WTC11 (cell line): Measurements from ENCODE around the gene ABHD17B. TPM values are rescaled to one million over a fixed set of nuclear protein-coding genes. Genes with fewer than 3 reads are reported as not detected.

Experiments
- ATAC-seq: fragments of 200-7000 bp; cut with Tn5 transposase; 2 replicates; pipeline ENCODE4 v1.10.0; 2021; ENCODE audit warnings: mild to moderate bottlenecking, moderate library complexity
- CTCF ChIA-PET: fragments of 300-600 bp; sonication (Branson Sonifier 250); formaldehyde crosslinking; loops from one replicate; lab custom pipeline; 2021; ENCODE audit warnings: antibody characterized with exemption; lab: Charles Lee
- POLR2A ChIA-PET: fragments of 350-600 bp; sonication (Branson Sonifier 250); formaldehyde crosslinking; loops from one replicate; lab custom pipeline; 2021; ENCODE audit warnings: antibody characterized with exemption; lab: Charles Lee
- DNase-seq: peaks from one replicate; pipeline ENCODE4 v3.0.0; 2021; ENCODE audit warnings: low spot score
- H3K27ac Mint-ChIP-seq: 2 replicates; pipeline ENCODE4 v1.8.0; 2021; ENCODE audit warnings: mixed read lengths
- H3K27me3 Mint-ChIP-seq: 2 replicates; pipeline ENCODE4 v1.8.0; 2021; ENCODE audit warnings: low read depth, mild to moderate bottlenecking, moderate library complexity, mixed read lengths
- H3K36me3 Mint-ChIP-seq: 2 replicates; pipeline ENCODE4 v1.8.0; 2021; ENCODE audit warnings: mixed read lengths
- H3K4me1 Mint-ChIP-seq: 2 replicates; pipeline ENCODE4 v1.8.0; 2022; ENCODE audit warnings: mixed read lengths
- H3K4me3 Mint-ChIP-seq: 2 replicates; pipeline ENCODE4 v1.8.0; 2021; ENCODE audit warnings: mild to moderate bottlenecking, moderate library complexity, mixed read lengths
- H3K9me3 Mint-ChIP-seq: 2 replicates; pipeline ENCODE4 v1.8.0; 2021; ENCODE audit warnings: mixed read lengths
- ATF1 ChIP-seq: sonication (generic); formaldehyde crosslinking; IDR thresholded peaks from 2 replicates; pipeline ENCODE4 v1.8.1; 2023; ENCODE audit warnings: mild to moderate bottlenecking, moderate library complexity, missing genetic modification reagents
- CREM ChIP-seq: sonication (generic); formaldehyde crosslinking; IDR thresholded peaks from 2 replicates; pipeline ENCODE4 v1.8.1; 2022; ENCODE audit warnings: mild to moderate bottlenecking, missing genetic modification reagents, moderate library complexity
- ELF4 ChIP-seq: sonication (generic); formaldehyde crosslinking; IDR thresholded peaks from 2 replicates; pipeline ENCODE4 v1.8.1; 2022; ENCODE audit warnings: low read depth, mild to moderate bottlenecking, moderate library complexity, missing genetic modification reagents
- ESRRA ChIP-seq: sonication (generic); formaldehyde crosslinking; IDR thresholded peaks from 2 replicates; pipeline ENCODE4 v1.8.1; 2022; ENCODE audit warnings: mild to moderate bottlenecking, missing genetic modification reagents, borderline replicate concordance
- ETV6 ChIP-seq: sonication (generic); formaldehyde crosslinking; IDR thresholded peaks from 2 replicates; pipeline ENCODE4 v1.8.1; 2022; ENCODE audit warnings: mild to moderate bottlenecking, missing genetic modification reagents
- FOXK1 ChIP-seq: sonication (generic); formaldehyde crosslinking; IDR thresholded peaks from 2 replicates; pipeline ENCODE4 v1.8.0; 2022; ENCODE audit warnings: mild to moderate bottlenecking, moderate library complexity, missing genetic modification reagents
- GTF2I ChIP-seq: fragments of 250-450 bp; sonication (Bioruptor Pico); conservative IDR thresholded peaks from 2 replicates; pipeline ENCODE4 v1.4.0; 2021; ENCODE audit warnings: mild to moderate bottlenecking
- IRF1 ChIP-seq: sonication (generic); formaldehyde crosslinking; IDR thresholded peaks from 2 replicates; pipeline ENCODE4 v1.8.0; 2023; ENCODE audit warnings: missing genetic modification reagents
- IRF2 ChIP-seq: sonication (generic); formaldehyde crosslinking; IDR thresholded peaks from 2 replicates; pipeline ENCODE4 v1.8.0; 2022; ENCODE audit warnings: low read depth, missing genetic modification reagents, borderline replicate concordance
- NR2C2 ChIP-seq: sonication (generic); formaldehyde crosslinking; IDR thresholded peaks from 2 replicates; pipeline ENCODE4 v1.8.0; 2022; ENCODE audit warnings: mild to moderate bottlenecking, missing genetic modification reagents
- PRDM15 ChIP-seq: sonication (generic); formaldehyde crosslinking; IDR thresholded peaks from 2 replicates; pipeline ENCODE4 v1.8.0; 2022; ENCODE audit warnings: missing genetic modification reagents
- SMAD4 ChIP-seq: sonication (generic); formaldehyde crosslinking; IDR thresholded peaks from 2 replicates; pipeline ENCODE4 v1.8.0; 2022; ENCODE audit warnings: mild to moderate bottlenecking, missing genetic modification reagents
- SOX15 ChIP-seq: fragments of 250-450 bp; sonication (Bioruptor Pico); IDR thresholded peaks from 2 replicates; pipeline ENCODE4 v1.9.0; 2021; ENCODE audit warnings: mild to moderate bottlenecking
- USF1 ChIP-seq: sonication (generic); formaldehyde crosslinking; IDR thresholded peaks from 2 replicates; pipeline ENCODE4 v1.8.0; 2022; ENCODE audit warnings: mild to moderate bottlenecking, missing genetic modification reagents
- ZNF121 ChIP-seq: sonication (generic); formaldehyde crosslinking; IDR thresholded peaks from 2 replicates; pipeline ENCODE4 v1.8.0; 2023; ENCODE audit warnings: missing genetic modification reagents
- ZNF219 ChIP-seq: sonication (generic); formaldehyde crosslinking; IDR thresholded peaks from 2 replicates; pipeline ENCODE4 v1.8.0; 2023; ENCODE audit warnings: missing genetic modification reagents, mild to moderate bottlenecking, borderline replicate concordance
- ZNF317 ChIP-seq: sonication (generic); formaldehyde crosslinking; IDR thresholded peaks from 2 replicates; pipeline ENCODE4 v1.8.1; 2023; ENCODE audit warnings: low read depth, mild to moderate bottlenecking, moderate library complexity, missing genetic modification reagents, borderline replicate concordance
- ZNF396 ChIP-seq: fragments of 250-450 bp; sonication (Bioruptor Pico); IDR thresholded peaks from 2 replicates; pipeline ENCODE4 v1.8.0; 2021; ENCODE audit warnings: mild to moderate bottlenecking, moderate library complexity, borderline replicate concordance
- total RNA-seq: library from RNA; stranded (reverse); gene quantifications from 3 replicates; pipeline ENCODE4 v1.2.3, GENCODE V29; 2021
- TF ChIP-seq, protein P1 (sequence below): sonication (generic); formaldehyde crosslinking; IDR thresholded peaks from 2 replicates; pipeline ENCODE4 v1.8.0; 2022; ENCODE audit warnings: mild to moderate bottlenecking, missing genetic modification reagents
- TF ChIP-seq, protein P2 (sequence below): sonication (generic); formaldehyde crosslinking; IDR thresholded peaks from 2 replicates; pipeline ENCODE4 v1.8.0; 2022; ENCODE audit warnings: mild to moderate bottlenecking, missing genetic modification reagents
- TF ChIP-seq, protein P3 (sequence below): fragments of 250-450 bp; sonication (Bioruptor Pico); IDR thresholded peaks from 2 replicates; pipeline ENCODE4 v2.1.2; 2022; ENCODE audit warnings: mild to moderate bottlenecking, moderate library complexity
- TF ChIP-seq, protein P4 (sequence below): sonication (generic); formaldehyde crosslinking; IDR thresholded peaks from 2 replicates; pipeline ENCODE4 v1.8.0; 2023; ENCODE audit warnings: mild to moderate bottlenecking, missing genetic modification reagents

ABHD17B gene
- total RNA-seq, 1 experiment from 2014 or later: 56.6 TPM

- no peak for TF ChIP-seq IRF1 (CRISPR knock-in tag)
- TF ChIP-seq ZNF317 (CRISPR knock-in tag): no peak
- no peak for TF ChIP-seq ATF1 (CRISPR knock-in tag)
- TF ChIP-seq CREM (CRISPR knock-in tag): no peak
- TF ChIP-seq ESRRA (CRISPR knock-in tag): no peak
- TF ChIP-seq, protein P1, sequence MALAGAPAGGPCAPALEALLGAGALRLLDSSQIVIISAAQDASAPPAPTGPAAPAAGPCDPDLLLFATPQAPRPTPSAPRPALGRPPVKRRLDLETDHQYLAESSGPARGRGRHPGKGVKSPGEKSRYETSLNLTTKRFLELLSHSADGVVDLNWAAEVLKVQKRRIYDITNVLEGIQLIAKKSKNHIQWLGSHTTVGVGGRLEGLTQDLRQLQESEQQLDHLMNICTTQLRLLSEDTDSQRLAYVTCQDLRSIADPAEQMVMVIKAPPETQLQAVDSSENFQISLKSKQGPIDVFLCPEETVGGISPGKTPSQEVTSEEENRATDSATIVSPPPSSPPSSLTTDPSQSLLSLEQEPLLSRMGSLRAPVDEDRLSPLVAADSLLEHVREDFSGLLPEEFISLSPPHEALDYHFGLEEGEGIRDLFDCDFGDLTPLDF (CRISPR knock-in tag): no peak
These were observed 25.5 kb downstream of the ABHD17B start (continued) for GRCh38 chr9:71885467-71885866.

GRCh38 chr9:71884005-71884404 lies 27.0 kb downstream of the ABHD17B start:
- peaks cover 21% of the 10 kb centered on the region for H3K9me3 Mint-ChIP-seq

More at GRCh38 chr9:71884005-71884404, 27.0 kb downstream of the ABHD17B start:
- H3K4me1 Mint-ChIP-seq: peaks cover 41% of the 10 kb centered on the region
- TF ChIP-seq ELF4 (CRISPR knock-in tag) (no peak), ESRRA (CRISPR knock-in tag) (no peak), ZNF121 (CRISPR knock-in tag) (no peak), ETV6 (no peak), ZNF396 (no peak), ATF1 (CRISPR knock-in tag) (no peak), PRDM15 (CRISPR knock-in tag) (no peak), SMAD4 (CRISPR knock-in tag) (no peak), SOX15 (CRISPR knock-in tag) (no peak), GTF2I (CRISPR knock-in tag) (no peak), FOXK1 (no peak), ZNF219 (CRISPR knock-in tag) (no peak), USF1 (CRISPR knock-in tag) (no peak), NR2C2 (CRISPR knock-in tag) (no peak), IRF2 (CRISPR knock-in tag) (no peak)
- TF ChIP-seq, protein P2, sequence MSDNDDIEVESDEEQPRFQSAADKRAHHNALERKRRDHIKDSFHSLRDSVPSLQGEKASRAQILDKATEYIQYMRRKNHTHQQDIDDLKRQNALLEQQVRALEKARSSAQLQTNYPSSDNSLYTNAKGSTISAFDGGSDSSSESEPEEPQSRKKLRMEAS (CRISPR knock-in tag): no peak
- TF ChIP-seq, protein P3, sequence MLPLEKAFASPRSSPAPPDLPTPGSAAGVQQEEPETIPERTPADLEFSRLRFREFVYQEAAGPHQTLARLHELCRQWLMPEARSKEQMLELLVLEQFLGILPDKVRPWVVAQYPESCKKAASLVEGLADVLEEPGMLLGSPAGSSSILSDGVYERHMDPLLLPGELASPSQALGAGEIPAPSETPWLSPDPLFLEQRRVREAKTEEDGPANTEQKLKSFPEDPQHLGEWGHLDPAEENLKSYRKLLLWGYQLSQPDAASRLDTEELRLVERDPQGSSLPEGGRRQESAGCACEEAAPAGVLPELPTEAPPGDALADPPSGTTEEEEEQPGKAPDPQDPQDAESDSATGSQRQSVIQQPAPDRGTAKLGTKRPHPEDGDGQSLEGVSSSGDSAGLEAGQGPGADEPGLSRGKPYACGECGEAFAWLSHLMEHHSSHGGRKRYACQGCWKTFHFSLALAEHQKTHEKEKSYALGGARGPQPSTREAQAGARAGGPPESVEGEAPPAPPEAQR (CRISPR knock-in tag): no peak
- TF ChIP-seq, protein P4, sequence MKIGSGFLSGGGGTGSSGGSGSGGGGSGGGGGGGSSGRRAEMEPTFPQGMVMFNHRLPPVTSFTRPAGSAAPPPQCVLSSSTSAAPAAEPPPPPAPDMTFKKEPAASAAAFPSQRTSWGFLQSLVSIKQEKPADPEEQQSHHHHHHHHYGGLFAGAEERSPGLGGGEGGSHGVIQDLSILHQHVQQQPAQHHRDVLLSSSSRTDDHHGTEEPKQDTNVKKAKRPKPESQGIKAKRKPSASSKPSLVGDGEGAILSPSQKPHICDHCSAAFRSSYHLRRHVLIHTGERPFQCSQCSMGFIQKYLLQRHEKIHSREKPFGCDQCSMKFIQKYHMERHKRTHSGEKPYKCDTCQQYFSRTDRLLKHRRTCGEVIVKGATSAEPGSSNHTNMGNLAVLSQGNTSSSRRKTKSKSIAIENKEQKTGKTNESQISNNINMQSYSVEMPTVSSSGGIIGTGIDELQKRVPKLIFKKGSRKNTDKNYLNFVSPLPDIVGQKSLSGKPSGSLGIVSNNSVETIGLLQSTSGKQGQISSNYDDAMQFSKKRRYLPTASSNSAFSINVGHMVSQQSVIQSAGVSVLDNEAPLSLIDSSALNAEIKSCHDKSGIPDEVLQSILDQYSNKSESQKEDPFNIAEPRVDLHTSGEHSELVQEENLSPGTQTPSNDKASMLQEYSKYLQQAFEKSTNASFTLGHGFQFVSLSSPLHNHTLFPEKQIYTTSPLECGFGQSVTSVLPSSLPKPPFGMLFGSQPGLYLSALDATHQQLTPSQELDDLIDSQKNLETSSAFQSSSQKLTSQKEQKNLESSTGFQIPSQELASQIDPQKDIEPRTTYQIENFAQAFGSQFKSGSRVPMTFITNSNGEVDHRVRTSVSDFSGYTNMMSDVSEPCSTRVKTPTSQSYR: no peak
- TF ChIP-seq, all 79 proteins: peak for 0
- ChIA-PET CTCF (no interaction called here), POLR2A (no interaction called here)
- Mint-ChIP-seq H3K27ac (no peak overlapping the region), H3K27me3 (no peaks in the 10 kb centered on the region), H3K36me3 (peaks cover 36% of the 10 kb centered on the region), H3K4me3 (no peak overlapping the region)
- ATAC-seq (no peak), DNase-seq (no peak)
